WTC11 (cell line): ENCODE measurements around the gene POLD1. TPM values are rescaled to one million over a fixed set of nuclear protein-coding genes. Genes with fewer than 3 reads are reported as not detected.
"Not testable (repeated sequence)": the region's sequence is repeated elsewhere in the genome, so short reads cannot be mapped to it uniquely, and the experiment has no call there.

Experiments used
- ATAC-seq: fragments of 200-7000 bp; cut with Tn5 transposase; 2 replicates; pipeline ENCODE4 v1.10.0; 2021; ENCODE audit warnings: mild to moderate bottlenecking, moderate library complexity
- CTCF ChIA-PET: fragments of 300-600 bp; sonication (Branson Sonifier 250); formaldehyde crosslinking; loops from one replicate; lab custom pipeline; 2021; ENCODE audit warnings: antibody characterized with exemption; lab: Charles Lee
- POLR2A ChIA-PET: fragments of 350-600 bp; sonication (Branson Sonifier 250); formaldehyde crosslinking; loops from one replicate; lab custom pipeline; 2021; ENCODE audit warnings: antibody characterized with exemption; lab: Charles Lee
- DNase-seq: peaks from one replicate; pipeline ENCODE4 v3.0.0; 2021; ENCODE audit warnings: low spot score
- H3K27ac Mint-ChIP-seq: 2 replicates; pipeline ENCODE4 v1.8.0; 2021; ENCODE audit warnings: mixed read lengths
- H3K27me3 Mint-ChIP-seq: 2 replicates; pipeline ENCODE4 v1.8.0; 2021; ENCODE audit warnings: low read depth, mild to moderate bottlenecking, moderate library complexity, mixed read lengths
- H3K36me3 Mint-ChIP-seq: 2 replicates; pipeline ENCODE4 v1.8.0; 2021; ENCODE audit warnings: mixed read lengths
- H3K4me1 Mint-ChIP-seq: 2 replicates; pipeline ENCODE4 v1.8.0; 2022; ENCODE audit warnings: mixed read lengths
- H3K4me3 Mint-ChIP-seq: 2 replicates; pipeline ENCODE4 v1.8.0; 2021; ENCODE audit warnings: mild to moderate bottlenecking, moderate library complexity, mixed read lengths
- H3K9me3 Mint-ChIP-seq: 2 replicates; pipeline ENCODE4 v1.8.0; 2021; ENCODE audit warnings: mixed read lengths
- ELF4 ChIP-seq: sonication (generic); formaldehyde crosslinking; IDR thresholded peaks from 2 replicates; pipeline ENCODE4 v1.8.1; 2022; ENCODE audit warnings: low read depth, mild to moderate bottlenecking, moderate library complexity, missing genetic modification reagents
- FOXJ3 ChIP-seq: sonication (generic); formaldehyde crosslinking; IDR thresholded peaks from 2 replicates; pipeline ENCODE4 v1.9.0; 2021; ENCODE audit warnings: missing genetic modification reagents, mild to moderate bottlenecking, borderline replicate concordance
- FOXK1 ChIP-seq: sonication (generic); formaldehyde crosslinking; IDR thresholded peaks from 2 replicates; pipeline ENCODE4 v1.8.0; 2022; ENCODE audit warnings: mild to moderate bottlenecking, moderate library complexity, missing genetic modification reagents
- HMGA2 ChIP-seq: fragments of 250-450 bp; sonication (Bioruptor Pico); IDR thresholded peaks from 2 replicates; pipeline ENCODE4 v1.4.0; 2021; ENCODE audit warnings: mild to moderate bottlenecking, moderate library complexity
- IRF2 ChIP-seq: sonication (generic); formaldehyde crosslinking; IDR thresholded peaks from 2 replicates; pipeline ENCODE4 v1.8.0; 2022; ENCODE audit warnings: low read depth, missing genetic modification reagents, borderline replicate concordance
- JUN ChIP-seq: sonication (generic); formaldehyde crosslinking; IDR thresholded peaks from 2 replicates; pipeline ENCODE4 v1.8.0; 2023; ENCODE audit warnings: mild to moderate bottlenecking, missing genetic modification reagents
- KAT7 ChIP-seq: sonication (generic); formaldehyde crosslinking; IDR thresholded peaks from 2 replicates; pipeline ENCODE4 v1.8.1; 2023; ENCODE audit warnings: missing genetic modification reagents, mild to moderate bottlenecking, borderline replicate concordance
- NR1H2 ChIP-seq: sonication (generic); formaldehyde crosslinking; IDR thresholded peaks from 2 replicates; pipeline ENCODE4 v1.9.0; 2021; ENCODE audit warnings: mild to moderate bottlenecking, moderate library complexity, missing genetic modification reagents
- SMAD3 ChIP-seq: sonication (generic); formaldehyde crosslinking; IDR thresholded peaks from 2 replicates; pipeline ENCODE4 v1.8.0; 2022; ENCODE audit warnings: missing genetic modification reagents, mild to moderate bottlenecking, borderline replicate concordance
- SMAD4 ChIP-seq: sonication (generic); formaldehyde crosslinking; IDR thresholded peaks from 2 replicates; pipeline ENCODE4 v1.8.0; 2022; ENCODE audit warnings: mild to moderate bottlenecking, missing genetic modification reagents
- TEAD4 ChIP-seq: sonication (generic); formaldehyde crosslinking; IDR thresholded peaks from 2 replicates; pipeline ENCODE4 v1.8.0; 2022; ENCODE audit warnings: mild to moderate bottlenecking, missing genetic modification reagents
- ZNF219 ChIP-seq: sonication (generic); formaldehyde crosslinking; IDR thresholded peaks from 2 replicates; pipeline ENCODE4 v1.8.0; 2023; ENCODE audit warnings: missing genetic modification reagents, mild to moderate bottlenecking, borderline replicate concordance
- ZNF263 ChIP-seq: sonication (generic); formaldehyde crosslinking; IDR thresholded peaks from 2 replicates; pipeline ENCODE4 v1.8.1; 2022; ENCODE audit warnings: low read depth, mild to moderate bottlenecking, moderate library complexity, missing genetic modification reagents
- total RNA-seq: library from RNA; stranded (reverse); gene quantifications from 3 replicates; pipeline ENCODE4 v1.2.3, GENCODE V29; 2021
- TF ChIP-seq, protein P1 (sequence below): fragments of 250-450 bp; sonication (Bioruptor Pico); IDR thresholded peaks from 2 replicates; pipeline ENCODE4 v1.9.0; 2021; ENCODE audit warnings: moderate library complexity, mild to moderate bottlenecking, inconsistent platforms, borderline replicate concordance
- TF ChIP-seq, protein P2 (sequence below): sonication (generic); formaldehyde crosslinking; IDR thresholded peaks from 2 replicates; pipeline ENCODE4 v1.8.1; 2023; ENCODE audit warnings: mild to moderate bottlenecking, moderate library complexity, missing genetic modification reagents
- TF ChIP-seq, protein P3 (sequence below): sonication (generic); formaldehyde crosslinking; IDR thresholded peaks from 2 replicates; pipeline ENCODE4 v1.8.1; 2022; ENCODE audit warnings: mild to moderate bottlenecking, moderate library complexity, missing genetic modification reagents
- TF ChIP-seq, protein P4 (sequence below): sonication (generic); formaldehyde crosslinking; IDR thresholded peaks from 2 replicates; pipeline ENCODE4 v1.8.0; 2023; ENCODE audit warnings: missing genetic modification reagents, mild to moderate bottlenecking, borderline replicate concordance
- TF ChIP-seq, protein P5 (sequence below): sonication (generic); formaldehyde crosslinking; IDR thresholded peaks from 2 replicates; pipeline ENCODE4 v1.8.0; 2022; ENCODE audit warnings: mild to moderate bottlenecking, missing genetic modification reagents
- TF ChIP-seq, protein P6 (sequence below): sonication (generic); formaldehyde crosslinking; IDR thresholded peaks from 2 replicates; pipeline ENCODE4 v1.8.0; 2023; ENCODE audit warnings: missing genetic modification reagents

POLD1 gene
- total RNA-seq, 1 experiment from 2014 or later, result 163 TPM

DNA sequence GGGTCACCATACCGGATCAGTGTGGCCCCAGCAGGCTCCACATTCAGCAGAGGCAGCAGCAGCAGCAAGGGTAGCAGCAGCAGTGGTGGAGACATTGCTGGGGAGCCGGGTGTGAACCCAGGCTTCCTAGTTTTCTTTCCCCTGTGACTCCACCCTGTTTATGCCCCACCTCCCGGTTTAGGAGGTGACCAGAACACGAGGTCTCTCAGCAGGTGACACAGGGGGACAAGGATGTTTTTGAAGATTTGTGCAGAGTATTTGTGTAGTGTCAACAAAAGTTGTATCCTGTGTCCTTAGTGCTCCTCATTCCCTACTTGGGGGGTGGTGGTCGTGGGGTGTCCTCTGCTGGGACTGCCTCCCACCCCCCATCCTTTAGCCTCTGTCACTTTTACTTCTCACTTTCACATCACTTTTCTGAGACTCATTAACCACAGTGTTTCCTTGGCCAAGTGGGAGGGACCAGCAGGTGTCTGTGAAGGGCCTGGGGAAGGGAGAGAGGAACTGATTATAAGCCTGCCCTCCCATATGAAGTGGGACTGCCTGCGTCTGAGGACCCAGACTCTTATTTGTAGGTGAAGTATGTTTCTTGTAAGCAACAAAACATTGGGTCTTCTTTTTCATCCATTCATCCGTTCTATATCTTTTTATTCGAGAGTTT is 39.4 kb upstream of the POLD1 start (continued):
- TF ChIP-seq ELF4 (CRISPR knock-in tag) (no peak), FOXK1 (CRISPR knock-in tag) (no peak), KAT7 (CRISPR knock-in tag) (no peak), SMAD4 (CRISPR knock-in tag) (no peak), NR1H2 (CRISPR knock-in tag) (no peak), IRF2 (no peak)
- TF ChIP-seq, protein P1, sequence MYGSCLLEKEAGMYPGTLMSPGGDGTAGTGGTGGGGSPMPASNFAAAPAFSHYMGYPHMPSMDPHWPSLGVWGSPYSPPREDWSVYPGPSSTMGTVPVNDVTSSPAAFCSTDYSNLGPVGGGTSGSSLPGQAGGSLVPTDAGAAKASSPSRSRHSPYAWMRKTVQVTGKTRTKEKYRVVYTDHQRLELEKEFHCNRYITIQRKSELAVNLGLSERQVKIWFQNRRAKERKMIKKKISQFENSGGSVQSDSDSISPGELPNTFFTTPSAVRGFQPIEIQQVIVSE (CRISPR knock-in tag), result no peak
- TF ChIP-seq, protein P2, sequence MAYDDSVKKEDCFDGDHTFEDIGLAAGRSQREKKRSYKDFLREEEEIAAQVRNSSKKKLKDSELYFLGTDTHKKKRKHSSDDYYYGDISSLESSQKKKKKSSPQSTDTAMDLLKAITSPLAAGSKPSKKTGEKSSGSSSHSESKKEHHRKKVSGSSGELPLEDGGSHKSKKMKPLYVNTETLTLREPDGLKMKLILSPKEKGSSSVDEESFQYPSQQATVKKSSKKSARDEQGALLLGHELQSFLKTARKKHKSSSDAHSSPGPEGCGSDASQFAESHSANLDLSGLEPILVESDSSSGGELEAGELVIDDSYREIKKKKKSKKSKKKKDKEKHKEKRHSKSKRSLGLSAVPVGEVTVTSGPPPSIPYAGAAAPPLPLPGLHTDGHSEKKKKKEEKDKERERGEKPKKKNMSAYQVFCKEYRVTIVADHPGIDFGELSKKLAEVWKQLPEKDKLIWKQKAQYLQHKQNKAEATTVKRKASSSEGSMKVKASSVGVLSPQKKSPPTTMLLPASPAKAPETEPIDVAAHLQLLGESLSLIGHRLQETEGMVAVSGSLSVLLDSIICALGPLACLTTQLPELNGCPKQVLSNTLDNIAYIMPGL (CRISPR knock-in tag), result no peak
- TF ChIP-seq, protein P3, sequence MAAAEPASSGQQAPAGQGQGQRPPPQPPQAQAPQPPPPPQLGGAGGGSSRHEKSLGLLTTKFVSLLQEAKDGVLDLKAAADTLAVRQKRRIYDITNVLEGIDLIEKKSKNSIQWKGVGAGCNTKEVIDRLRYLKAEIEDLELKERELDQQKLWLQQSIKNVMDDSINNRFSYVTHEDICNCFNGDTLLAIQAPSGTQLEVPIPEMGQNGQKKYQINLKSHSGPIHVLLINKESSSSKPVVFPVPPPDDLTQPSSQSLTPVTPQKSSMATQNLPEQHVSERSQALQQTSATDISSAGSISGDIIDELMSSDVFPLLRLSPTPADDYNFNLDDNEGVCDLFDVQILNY, result no peak
- TF ChIP-seq, all 79 proteins: peak for 0

DNA sequence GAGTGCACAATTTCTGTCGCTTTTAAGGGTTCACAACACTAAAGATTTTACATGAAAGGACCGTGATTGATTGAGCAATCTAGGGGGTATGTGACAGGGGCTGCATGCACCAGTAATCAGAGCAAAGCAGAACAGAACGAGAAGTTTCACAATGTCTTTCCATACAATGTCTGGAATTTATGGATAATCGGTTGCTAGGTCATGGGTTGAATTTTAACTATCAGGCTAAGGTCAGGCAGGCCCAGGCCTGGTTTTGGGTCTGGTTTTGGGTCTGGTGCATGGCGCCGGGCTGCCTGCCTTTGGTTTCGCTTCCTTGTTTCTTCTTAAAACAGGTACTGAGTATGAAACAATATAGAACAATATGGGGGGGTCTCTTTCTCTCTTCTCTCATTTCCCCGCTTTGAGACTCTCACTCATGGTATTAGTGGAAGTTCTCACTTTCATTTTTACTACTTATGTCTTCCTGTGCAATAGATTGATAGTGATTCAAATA is 37.0 kb upstream of the POLD1 start:
- H3K27ac Mint-ChIP-seq, H3K4me1 Mint-ChIP-seq, POLR2A ChIA-PET, H3K4me3 Mint-ChIP-seq, ATAC-seq, H3K27me3 Mint-ChIP-seq, DNase-seq: not testable (repeated sequence)
- CTCF ChIA-PET, result interaction anchor here (1.0 kb wide), 1 partner anchor 18 kb away, joined by 4 read pairs; the partner anchor contains the start of gene KCNC3
- Mint-ChIP-seq H3K9me3 (peaks cover 15% of the 10 kb centered on the region), H3K36me3 (peaks cover 21% of the 10 kb centered on the region)

DNA sequence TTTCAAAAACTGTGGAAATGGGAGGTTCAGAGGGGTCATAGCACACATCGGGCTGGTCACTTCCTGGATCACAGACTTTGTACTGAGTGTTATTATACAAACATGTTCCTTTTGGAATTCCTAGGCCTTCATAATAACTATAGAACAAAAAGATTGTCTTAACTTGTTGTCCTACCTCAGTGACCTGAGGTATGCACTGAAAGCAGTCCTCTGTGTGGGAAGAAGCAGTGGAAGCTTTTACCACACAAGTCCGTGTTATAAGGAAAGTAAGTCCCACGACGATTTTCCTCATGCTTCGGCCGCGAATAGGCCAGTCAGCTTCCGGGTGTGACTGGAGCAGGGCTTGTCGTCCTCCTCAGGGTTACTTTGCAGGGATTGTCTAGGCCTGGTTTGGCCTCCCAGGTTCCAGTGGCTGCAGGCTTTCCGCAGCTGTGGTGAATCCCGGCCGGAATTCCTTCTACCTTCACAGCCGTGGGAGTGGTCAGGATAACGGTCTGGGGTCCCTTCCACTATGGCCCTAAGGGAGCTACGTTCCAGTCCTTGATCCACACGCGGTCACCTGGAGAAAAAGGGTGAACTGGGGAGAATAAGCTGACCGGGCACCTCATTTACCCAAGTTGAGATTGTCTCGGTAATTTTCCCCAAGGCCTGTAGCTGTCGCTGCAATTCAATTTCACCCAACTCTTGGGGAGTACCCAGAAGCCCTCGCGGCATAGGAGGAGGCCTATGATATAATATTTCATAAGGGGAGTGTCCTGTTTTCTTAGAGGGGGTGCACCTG is 34.7 kb upstream of the POLD1 start:
- Mint-ChIP-seq H3K9me3 (peaks cover 10% of the 10 kb centered on the region), H3K36me3 (peaks cover 13% of the 10 kb centered on the region), H3K4me3 (no peak overlapping the region), H3K27ac (no peak overlapping the region), H3K4me1 (no peaks in the 10 kb centered on the region), H3K27me3 (peaks cover 4% of the 10 kb centered on the region)
- CTCF ChIA-PET, result interaction anchor here (1.0 to 1.3 kb wide), 8 partner anchors 12 to 207 kb away, joined by 3 to 7 read pairs (median 4); partner anchors contain the start of genes KCNC3 and NR1H2
- ATAC-seq (no peak), DNase-seq (no peak)
- POLR2A ChIA-PET, result interaction anchor here (1.3 kb wide), 1 partner anchor 35 kb away, joined by 3 read pairs; the partner anchor contains the start of gene POLD1
- TF ChIP-seq HMGA2 (CRISPR knock-in tag), result no peak
- TF ChIP-seq, protein P1 (CRISPR knock-in tag), result no peak
- no peak for TF ChIP-seq ZNF263
- TF ChIP-seq FOXJ3 (CRISPR knock-in tag), result no peak
- TF ChIP-seq TEAD4, result no peak
- TF ChIP-seq JUN, result no peak
- TF ChIP-seq, protein P4, sequence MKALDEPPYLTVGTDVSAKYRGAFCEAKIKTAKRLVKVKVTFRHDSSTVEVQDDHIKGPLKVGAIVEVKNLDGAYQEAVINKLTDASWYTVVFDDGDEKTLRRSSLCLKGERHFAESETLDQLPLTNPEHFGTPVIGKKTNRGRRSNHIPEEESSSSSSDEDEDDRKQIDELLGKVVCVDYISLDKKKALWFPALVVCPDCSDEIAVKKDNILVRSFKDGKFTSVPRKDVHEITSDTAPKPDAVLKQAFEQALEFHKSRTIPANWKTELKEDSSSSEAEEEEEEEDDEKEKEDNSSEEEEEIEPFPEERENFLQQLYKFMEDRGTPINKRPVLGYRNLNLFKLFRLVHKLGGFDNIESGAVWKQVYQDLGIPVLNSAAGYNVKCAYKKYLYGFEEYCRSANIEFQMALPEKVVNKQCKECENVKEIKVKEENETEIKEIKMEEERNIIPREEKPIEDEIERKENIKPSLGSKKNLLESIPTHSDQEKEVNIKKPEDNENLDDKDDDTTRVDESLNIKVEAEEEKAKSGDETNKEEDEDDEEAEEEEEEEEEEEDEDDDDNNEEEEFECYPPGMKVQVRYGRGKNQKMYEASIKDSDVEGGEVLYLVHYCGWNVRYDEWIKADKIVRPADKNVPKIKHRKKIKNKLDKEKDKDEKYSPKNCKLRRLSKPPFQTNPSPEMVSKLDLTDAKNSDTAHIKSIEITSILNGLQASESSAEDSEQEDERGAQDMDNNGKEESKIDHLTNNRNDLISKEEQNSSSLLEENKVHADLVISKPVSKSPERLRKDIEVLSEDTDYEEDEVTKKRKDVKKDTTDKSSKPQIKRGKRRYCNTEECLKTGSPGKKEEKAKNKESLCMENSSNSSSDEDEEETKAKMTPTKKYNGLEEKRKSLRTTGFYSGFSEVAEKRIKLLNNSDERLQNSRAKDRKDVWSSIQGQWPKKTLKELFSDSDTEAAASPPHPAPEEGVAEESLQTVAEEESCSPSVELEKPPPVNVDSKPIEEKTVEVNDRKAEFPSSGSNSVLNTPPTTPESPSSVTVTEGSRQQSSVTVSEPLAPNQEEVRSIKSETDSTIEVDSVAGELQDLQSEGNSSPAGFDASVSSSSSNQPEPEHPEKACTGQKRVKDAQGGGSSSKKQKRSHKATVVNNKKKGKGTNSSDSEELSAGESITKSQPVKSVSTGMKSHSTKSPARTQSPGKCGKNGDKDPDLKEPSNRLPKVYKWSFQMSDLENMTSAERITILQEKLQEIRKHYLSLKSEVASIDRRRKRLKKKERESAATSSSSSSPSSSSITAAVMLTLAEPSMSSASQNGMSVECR (CRISPR knock-in tag), result no peak
- TF ChIP-seq, protein P5, sequence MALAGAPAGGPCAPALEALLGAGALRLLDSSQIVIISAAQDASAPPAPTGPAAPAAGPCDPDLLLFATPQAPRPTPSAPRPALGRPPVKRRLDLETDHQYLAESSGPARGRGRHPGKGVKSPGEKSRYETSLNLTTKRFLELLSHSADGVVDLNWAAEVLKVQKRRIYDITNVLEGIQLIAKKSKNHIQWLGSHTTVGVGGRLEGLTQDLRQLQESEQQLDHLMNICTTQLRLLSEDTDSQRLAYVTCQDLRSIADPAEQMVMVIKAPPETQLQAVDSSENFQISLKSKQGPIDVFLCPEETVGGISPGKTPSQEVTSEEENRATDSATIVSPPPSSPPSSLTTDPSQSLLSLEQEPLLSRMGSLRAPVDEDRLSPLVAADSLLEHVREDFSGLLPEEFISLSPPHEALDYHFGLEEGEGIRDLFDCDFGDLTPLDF (CRISPR knock-in tag), result no peak
- no peak for TF ChIP-seq ZNF219
- TF ChIP-seq, protein P6, sequence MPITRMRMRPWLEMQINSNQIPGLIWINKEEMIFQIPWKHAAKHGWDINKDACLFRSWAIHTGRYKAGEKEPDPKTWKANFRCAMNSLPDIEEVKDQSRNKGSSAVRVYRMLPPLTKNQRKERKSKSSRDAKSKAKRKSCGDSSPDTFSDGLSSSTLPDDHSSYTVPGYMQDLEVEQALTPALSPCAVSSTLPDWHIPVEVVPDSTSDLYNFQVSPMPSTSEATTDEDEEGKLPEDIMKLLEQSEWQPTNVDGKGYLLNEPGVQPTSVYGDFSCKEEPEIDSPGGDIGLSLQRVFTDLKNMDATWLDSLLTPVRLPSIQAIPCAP (CRISPR knock-in tag), result no peak
- TF ChIP-seq SMAD3 (CRISPR knock-in tag), result no peak
